Left lobe of liver (tissue), 2 donors: ENCODE data around the gene TSPAN32. TPM values are rescaled to one million over a fixed set of nuclear protein-coding genes. Genes with fewer than 3 reads are reported as not detected.
"Not testable (repeated sequence)": the region's sequence is repeated elsewhere in the genome, so short reads cannot be mapped to it uniquely, and the experiment has no call there.

Experiments
- ATAC-seq: fragments of 200-7000 bp; cut with Tn5 transposase; one replicate; pipeline ENCODE4 v1.9.1; 2020; ENCODE audit warnings: mild to moderate bottlenecking, moderate library complexity
- DNase-seq: peaks from one replicate; pipeline ENCODE4 v3.0.0-alpha.2; 2020; ENCODE audit warnings: low spot score
- total RNA-seq: library from RNA; stranded (reverse); gene quantifications from one replicate; pipeline ENCODE4 v1.2.1, GENCODE V29; 2021
- donor health status: DM: no; HTN: no; CAD: no; lungs with moderate emphysema.
- donor health status: DM: no; HTN: yes; CAD: no.

Gene TSPAN32
- total RNA-seq, 1 donor from 2014 or later = 0.35 TPM

DNA sequence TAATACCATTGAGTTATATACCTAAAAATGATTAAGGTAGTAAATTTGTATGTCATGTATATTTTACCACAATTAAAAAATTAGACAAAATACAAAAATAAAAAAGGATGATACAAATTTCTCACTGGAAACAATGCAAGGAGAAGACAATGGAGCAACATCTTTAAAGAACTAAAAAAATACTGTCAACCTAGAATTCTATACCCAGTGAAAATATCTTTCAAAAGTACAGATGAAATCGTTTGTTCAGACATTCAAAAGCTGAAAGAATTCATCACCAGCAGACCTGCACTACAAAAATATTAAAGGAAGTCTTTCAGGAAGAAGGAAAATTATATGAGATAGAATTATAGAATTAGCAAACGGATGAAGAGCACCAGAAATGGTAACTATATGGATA, 21.6 kb upstream of the TSPAN32 start:
- DNase-seq (no peak), ATAC-seq (no peak)

DNA sequence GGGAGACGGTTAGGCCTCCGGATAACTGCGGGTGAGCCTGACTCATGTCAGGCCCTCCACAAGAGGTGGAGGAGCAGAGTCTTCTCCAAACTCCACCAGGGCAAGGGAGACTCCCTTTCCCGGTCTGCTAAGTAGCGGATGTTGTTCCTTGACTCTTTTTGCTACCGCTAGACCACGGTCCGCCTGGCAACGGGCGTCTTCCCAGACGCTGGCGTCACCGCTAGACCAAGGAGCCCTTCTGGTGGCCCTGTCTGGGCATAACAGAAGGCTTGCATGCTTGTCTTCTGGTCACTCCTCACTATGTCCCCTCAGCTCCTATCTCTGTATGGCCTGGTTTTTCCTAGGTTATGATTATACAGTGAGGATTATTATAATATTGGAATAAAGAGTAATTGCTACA, 15.5 kb upstream of the TSPAN32 start:
- DNase-seq = peak; percentile 14
- not testable (repeated sequence) for ATAC-seq

DNA sequence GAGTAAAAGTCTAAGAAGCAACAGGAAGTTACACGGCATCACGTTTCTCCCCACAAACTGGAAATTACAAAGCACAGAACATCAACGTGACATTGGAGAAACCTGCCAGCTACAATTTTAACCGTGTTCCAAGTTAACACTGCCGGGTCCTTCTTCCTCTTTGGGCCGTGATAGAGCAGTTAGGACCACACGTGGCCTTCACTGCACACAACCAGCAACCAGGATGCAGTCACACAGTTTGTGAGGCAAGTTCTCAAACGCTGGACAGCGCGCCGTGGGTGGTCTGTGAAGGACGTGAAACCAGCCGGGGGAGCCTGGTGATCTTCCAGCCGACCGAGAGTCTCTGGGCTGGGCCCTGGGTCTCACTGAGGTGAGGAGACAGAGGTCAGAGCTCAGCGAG, 14.7 kb upstream of the TSPAN32 start:
- peak; percentile 32 for DNase-seq

DNA sequence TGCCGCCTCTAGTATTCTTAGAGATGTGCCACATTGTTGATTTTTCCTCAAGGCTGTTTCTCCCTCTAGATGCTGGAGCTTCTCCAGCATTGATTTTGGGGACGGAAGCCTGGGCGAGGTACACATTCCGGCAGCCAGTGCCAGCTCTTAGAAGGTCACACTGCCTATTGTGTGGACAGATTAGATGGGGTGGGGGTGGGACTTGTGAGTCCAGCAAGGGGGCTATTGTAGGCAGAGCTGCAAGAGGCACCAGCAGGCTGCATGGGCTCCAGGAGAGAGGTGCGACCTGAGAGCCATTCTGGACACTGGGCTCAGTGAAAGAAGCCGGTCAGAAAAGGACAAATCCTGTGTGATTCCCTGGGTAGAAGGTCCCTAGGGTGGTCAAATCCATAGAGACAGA, 12.5 kb upstream of the TSPAN32 start:
- DNase-seq (peak; percentile 44), ATAC-seq (peak; percentile 55)

More for the DNA sequence above, 14.7 kb upstream of the TSPAN32 start:
- ATAC-seq = no peak

DNA sequence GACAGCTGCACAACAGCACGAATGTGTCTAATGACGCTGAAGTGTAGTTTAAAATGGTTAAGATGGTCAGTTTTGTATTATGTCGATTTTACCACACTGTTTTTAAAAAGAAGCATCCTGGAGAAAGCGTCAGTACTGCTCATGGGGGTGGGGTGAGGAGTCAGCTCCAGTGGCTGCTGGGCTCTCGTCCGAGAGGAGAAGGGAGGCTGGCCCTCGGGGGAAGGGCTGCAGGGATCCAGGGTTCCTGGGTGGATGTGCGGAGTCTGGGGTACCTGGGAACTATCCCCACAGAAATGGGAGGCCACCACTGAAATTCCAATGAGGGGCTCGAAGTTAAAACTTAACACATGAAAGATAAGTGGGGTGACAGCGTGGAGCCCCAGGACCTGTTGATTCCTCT, 12.0 kb upstream of the TSPAN32 start:
- ATAC-seq = no peak
- DNase-seq = peak; percentile 14

DNA sequence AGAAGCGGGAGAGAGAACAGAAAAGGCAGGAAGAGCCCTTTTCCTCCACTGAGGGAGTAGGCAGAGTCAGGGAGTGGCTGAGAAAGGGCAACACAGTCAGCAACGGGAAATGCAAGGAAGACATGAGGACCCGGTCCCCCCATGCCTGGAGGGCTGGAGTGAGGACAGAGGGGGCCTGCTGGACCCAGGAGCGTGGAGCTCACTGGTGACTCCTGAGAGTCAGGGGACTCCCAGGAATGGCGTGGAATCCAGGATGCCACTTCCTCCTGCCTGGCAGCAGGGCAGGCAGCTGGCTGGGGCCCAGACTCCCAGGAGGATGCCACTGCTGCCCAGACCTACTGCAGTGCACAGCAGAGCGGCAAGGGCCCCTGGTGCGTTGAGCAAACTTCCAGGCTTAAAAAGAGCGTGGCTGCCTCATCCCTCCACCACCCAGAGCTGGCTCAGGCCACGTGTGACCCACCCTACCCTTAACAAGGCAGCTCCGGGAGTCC, 11.4 kb upstream of the TSPAN32 start:
- peak; percentile 12 for ATAC-seq
- DNase-seq = peak; percentile 43

DNA sequence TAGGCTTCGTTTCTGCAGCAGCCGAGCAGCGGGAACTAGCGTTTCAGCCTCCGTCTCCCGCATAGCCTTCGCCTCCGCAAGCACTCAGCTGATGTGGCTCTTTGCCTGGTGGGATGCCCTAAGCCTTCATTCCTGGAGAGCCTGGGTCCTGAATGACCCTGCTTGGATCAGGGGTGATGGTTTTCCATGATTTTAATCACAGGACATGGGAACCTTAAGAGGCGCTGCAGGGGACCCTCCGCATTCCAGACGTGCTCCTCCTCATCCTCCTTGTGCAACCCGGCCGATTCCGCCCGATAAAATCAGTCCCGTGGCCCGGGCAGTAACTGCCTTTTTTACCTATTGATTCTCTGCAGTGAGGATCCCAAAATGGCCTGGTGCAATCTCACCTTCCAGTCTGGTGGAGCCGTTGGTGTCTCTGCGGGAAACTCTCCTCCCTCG, 8.3 kb upstream of the TSPAN32 start:
- DNase-seq = peak; percentile 19
- ATAC-seq = no peak

DNA sequence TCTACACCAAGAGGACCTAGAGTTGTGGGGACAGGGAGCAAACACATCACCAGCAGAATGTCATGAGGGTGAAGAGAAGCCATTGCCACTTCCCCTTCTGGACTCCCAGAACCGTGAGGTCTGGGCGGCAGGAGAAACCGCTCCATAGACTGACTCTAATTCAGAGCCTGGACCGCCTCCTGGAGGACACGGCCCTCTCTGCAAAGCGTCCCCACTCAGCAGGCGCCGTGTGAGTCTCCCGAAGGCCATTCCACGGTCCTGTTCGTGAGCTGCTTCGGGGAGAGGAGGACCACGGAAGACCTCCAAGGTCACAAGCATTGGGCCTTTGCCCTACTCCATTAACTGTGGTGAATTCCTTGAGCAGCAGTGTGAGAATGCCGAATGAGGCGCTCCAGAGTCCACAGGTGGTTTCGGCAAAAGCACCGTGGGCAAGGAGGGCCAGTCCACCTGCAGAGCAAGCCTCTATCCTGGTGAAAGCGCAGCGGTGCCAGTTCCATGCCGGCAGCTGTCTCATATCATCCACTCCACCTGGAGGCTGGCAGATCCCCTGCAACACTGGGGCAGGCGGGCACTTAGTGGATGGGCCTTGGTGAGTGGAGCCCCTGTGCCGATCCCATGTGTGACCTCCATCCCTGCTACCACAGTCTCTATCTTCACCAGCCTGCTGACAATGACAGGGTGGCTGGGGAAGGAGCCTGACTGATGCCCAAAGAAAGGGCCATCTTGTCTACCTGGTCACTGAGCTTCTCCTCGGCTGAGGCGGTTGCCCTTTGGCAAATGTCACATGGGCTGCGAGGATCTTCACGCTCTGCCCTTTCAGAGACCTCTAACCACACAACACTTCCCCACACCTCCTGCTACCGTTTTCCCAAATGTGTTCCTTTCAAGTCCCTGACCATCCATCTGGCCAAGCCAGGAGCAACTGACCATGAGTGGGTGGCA, 7.6 kb upstream of the TSPAN32 start:
- peak; percentile 33 for DNase-seq
- no peak for ATAC-seq

DNA sequence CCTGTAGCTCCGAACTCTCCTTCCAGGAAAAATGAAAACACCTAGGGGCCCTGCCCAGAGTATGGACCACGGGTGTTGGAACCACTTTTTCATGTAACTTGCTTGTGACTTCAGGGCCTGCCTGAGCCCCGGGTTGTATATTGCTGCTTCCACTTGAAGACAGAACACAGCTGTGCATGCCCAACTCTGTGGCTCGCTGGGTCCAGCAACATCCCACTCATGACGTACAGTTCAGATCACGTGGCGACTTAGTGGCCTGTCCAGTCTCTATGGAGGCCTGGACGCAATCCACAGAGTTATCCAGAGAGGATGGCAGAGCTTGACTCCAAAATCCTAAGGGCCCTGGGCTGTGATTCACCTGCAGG, 6.9 kb upstream of the TSPAN32 start:
- peak; percentile 32 for DNase-seq
- no peak for ATAC-seq

DNA sequence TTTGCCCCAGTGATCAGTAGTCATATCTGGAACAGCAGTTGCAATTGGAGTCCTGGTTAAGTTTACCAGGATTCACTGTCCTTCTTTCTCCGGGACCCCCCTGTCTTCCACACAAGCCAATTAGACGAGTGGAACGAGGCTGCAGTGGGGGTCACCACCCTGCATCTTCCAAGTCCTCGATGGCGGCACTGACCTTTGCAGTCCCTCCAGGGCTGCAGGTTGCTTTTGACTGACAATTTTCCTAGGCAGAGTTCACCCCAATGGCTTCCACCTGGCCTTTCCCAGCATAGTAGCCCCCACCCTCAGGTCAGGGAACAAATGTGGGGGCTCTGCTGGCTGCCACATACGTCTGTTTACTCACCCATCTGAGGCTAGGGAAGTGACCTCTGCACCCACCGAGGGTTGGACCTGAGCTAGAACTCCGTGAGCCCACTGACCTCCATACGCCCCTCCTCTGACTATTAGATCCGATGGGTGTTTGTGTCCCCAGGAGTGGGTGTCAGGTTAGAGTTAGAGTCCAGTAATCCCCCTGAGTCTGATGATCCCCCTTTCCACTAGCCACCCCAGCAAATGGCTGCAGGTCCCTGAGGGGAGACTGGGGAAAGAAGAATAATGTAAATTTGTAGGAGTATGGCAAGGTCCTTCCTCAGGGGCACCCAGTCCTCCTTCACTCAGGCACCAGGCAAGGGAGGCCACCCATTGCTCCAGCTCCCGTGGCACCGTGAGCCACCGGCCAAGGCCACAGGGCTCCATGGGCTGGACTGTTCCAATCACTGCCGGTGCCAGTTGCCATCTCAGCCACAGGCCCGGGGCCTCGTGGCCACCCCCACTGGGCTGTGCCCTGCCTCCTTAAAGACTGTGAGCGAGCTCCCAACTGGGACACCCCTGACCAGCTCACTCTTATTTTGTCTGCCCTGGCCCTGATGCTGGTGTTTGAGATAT, 5.6 kb upstream of the TSPAN32 start:
- peak; percentile 35 for DNase-seq

DNA sequence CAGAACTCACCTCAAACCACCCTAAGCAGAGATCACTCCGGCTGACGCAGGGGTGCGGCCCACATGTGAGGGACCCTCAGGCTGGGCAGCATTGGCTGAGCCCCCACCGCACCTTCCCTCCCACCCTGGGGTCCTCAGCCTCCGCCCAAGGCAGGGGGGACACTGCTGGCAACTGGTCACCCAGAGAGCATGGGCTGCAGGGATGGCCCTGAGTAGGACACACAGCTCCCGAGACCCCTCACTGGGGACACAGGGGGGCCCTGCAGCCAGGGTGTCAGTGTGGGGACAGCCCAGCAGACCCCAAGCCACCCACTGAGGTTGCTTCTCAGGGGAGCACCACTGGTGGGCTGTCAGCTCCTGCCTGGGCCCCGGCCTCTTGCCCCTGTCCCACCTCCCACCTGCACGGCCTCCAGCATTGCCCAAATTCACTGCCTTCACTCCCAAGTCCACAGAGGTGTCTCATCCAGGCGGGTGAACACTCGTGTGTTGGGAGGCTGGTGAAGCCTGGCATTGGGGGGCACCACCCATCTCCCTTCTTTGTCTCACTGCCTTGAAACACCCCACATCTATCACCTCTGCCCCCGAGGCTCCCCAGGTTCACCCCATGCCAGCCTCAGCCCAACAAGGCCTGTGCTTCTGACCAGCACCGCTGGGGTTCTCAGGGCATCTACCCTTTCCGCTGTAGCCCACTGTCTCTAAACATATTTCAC, 4.7 kb upstream of the TSPAN32 start:
- peak; percentile 38 for DNase-seq
- no peak for ATAC-seq

More for the DNA sequence above, 5.6 kb upstream of the TSPAN32 start:
- no peak for ATAC-seq

DNA sequence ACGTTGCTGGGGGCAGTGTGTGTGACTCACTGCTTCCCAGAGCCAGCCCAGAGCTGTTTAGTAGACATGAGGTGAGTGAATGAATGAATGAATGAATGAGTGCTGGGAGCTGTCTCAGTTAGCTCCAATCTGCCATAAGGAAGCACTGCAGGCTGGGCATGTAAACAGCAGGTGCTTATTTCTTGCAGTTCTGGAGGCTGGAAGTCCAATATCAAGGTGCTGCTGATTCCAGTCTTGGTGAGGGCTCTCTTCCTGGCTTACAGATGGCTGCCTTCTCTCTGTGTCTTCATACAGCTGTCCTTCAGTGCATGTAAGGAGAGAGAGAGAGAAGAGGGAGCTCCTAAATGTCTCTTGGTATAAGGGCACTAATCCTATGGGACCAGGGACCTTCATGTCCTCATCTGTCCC, 4.2 kb upstream of the TSPAN32 start:
- ATAC-seq (no peak), DNase-seq (peak; percentile 3)

DNA sequence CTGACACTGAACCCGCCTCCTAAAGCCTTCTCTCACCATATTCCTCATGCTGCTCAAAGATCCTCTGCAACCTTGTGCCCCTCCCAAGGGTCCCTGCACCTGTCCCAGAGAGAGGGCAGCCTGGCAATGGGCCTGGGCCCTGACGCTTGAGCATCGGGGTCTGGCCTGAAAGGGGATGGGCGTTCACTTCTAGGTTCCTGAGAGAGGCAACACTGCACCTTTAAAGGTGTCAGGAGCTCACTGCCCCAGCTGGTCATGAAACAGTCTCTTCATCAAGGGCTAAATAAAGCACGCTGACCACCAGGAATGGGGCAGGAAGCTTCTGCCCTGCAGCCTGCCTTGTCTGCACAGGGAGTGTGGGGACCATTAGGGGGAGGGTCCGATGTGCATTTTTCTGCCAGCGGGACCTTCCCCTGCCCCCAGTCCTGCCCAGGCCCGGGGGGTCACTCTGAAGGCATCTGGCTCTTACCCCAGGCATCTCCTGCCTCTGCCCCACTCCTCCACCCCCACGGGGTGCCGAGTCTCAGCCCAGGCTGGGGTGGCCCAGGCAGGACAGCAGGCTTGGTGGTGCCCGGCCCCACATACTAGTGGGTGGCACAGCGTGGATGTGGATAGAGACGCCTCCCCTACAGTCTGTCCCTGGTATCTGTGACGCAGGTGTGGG, 3.5 kb upstream of the TSPAN32 start:
- ATAC-seq = no peak
- peak; percentile 39 for DNase-seq

DNA sequence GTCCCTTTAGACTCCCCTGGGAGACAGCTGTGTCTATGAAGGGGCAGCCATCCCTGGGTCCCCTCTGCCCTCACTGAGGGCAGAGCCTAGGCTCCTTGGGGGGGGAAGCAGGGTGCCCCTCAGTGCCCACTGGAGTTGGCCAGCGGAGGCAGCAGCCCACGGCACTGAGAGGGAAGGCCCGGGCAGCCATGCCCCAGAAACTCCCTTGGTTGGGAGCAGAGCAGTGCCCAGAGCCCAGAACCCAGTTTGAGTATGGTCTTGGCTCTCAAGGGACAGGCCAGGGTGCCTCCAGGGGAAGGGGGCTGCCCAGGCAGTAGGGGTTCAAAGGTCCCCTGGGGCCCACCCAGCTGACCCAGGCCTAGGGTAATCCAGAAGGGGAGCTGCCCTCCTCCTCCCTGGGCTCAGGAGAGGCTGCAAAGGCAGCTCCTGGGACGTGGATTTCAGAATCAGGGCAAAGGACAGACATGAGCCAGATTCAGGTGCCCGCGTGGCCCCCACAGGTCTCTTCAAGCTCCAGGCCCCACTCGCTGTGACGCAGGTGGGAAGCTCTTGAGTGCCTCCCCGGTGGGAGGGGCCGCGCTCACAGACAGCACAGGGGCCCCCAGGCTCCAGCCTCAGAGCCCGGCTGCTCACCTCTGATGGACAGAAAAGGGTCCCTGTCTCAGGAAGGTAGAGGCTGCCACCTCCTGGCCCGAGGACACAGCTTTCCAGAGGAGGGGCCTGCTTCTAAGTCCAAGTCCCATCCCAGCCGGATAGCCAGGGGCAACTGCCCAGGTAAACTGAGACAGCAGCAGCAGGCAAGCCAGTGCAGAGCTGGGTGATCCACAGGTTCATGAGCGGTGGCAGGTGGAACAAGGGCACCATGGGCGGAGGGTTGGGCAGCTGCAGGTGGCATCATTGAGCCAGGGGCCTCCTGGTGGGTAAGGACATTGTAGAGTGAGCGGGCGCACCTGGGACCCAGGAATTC, 2.7 kb upstream of the TSPAN32 start:
- ATAC-seq (peak; percentile 9), DNase-seq (peak; percentile 49)

DNA sequence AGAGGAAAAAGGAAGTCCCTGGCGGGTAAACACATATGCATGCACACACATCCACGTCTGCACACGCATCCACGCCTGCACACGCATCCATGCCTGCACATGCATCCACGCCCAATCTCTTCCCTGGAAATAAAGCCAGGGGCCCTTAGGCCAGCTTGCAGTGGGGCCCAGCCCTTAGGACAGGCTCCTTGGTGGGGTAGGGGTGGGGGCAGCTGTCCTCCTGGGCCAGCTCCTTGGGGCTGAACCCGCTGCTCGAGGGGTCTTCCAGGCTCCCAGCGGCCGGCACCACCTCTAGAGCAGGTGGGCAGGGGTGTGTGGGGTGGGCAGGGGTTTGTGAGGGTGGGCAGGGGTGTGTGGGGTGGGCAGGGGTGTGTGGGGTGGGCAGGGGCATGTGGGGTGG, 2.0 kb upstream of the TSPAN32 start:
- ATAC-seq (no peak), DNase-seq (peak; percentile 40)

DNA sequence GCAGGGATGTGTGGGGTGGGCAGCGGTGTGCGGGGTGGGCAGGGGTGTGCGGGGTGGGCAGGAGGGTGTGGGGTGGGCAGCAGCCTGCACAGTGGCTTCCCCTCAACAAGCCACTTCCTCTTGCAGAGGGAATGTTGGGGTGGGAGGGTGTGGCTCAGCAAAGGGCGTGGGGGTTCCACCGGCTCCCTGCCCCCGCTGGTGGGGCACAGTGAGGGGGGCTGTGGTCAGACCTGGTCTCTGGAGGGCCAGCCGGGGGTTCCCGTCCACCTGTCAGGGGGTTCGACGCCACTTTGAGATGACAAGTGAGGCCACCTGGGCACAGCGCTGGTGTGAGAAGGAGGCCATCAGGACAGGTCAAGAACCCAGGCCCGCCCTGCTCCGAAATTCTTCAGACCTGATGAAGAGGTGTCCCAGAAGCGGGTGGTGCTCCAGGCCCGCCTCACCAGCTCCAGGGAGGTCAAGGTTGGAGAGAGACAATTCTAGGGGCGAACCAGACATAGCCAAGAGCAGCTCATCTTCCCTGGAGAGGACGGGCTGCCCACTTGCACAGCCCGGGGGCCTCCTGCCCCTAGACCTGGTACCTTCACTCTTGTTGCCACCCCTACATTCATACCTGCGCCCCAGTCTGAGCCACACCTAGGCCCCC, 1.4 kb upstream of the TSPAN32 start:
- no peak for ATAC-seq
- DNase-seq = peak; percentile 43

DNA sequence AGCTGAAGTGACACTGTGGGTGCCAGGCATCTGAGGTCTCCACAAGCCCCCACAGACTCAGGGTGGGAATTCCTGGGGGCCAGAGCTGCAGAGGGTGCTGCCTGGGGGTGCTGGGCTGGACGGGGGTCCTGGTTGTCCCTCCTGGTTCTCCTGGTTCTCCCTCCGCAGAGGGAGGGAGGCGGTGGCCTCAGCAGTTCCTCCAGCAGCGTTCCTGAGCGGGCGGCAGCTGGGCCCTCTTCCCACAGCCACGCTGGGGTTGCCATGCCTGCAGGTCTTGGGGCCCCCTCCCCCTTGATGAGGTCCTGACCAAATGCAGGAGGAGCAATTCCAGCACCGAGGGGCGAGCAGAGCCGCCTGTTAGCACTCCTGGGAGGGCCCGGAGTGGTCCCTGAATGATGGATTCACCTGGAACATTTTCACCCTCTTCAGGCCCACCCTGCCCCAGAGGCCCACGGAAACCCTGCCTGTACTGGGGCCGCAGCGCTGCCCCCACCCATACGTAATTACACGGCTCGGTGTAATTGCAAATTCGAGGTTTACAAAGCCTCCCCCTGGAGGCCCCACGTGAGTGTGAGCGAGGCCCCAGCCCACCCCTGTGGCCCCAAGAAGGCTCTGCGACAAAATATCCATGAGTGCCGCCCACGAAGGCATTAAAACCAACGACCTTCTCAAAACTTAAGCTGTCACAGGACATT, 730 bp upstream of the TSPAN32 start:
- ATAC-seq = no peak
- DNase-seq = peak; percentile 46
